Trophoblast cell (in vitro differentiated cells and primary cell): Measurements from ENCODE around the gene OR10H3.

ENCODE experiments used
- DNase-seq, 2 donors: peaks; one replicate each; pipeline ENCODE4 v3.0.0-alpha.2; 2016
- H2AFZ ChIP-seq: 2 replicates; pipeline ENCODE4 v1.6.1; 2013; ENCODE audit warnings: low read length, moderate library complexity, mild to moderate bottlenecking; ENCODE audit not compliant: insufficient read depth, poor library complexity
- H2AK5ac ChIP-seq: 2 replicates; pipeline ENCODE4 v1.6.1; 2013; ENCODE audit warnings: mild to moderate bottlenecking, low read length
- H2BK120ac ChIP-seq: 2 replicates; pipeline ENCODE4 v1.6.1; 2013; ENCODE audit warnings: low read length, mild to moderate bottlenecking, moderate library complexity; ENCODE audit not compliant: insufficient read depth, poor library complexity
- H2BK12ac ChIP-seq: 2 replicates; pipeline ENCODE4 v1.6.1; 2013; ENCODE audit warnings: mild to moderate bottlenecking, low read length, moderate library complexity
- H2BK5ac ChIP-seq: 2 replicates; pipeline ENCODE4 v1.6.1; 2013; ENCODE audit warnings: low read length, low read depth, moderate library complexity, mild to moderate bottlenecking; ENCODE audit not compliant: poor library complexity
- H3K14ac ChIP-seq: 2 replicates; pipeline ENCODE4 v1.6.1; 2013; ENCODE audit warnings: mild to moderate bottlenecking, low read length
- H3K18ac ChIP-seq: 2 replicates; pipeline ENCODE4 v1.6.1; 2013; ENCODE audit warnings: mild to moderate bottlenecking, low read length
- H3K23ac ChIP-seq: 2 replicates; pipeline ENCODE4 v1.6.1; 2013; ENCODE audit warnings: low read length
- H3K27ac ChIP-seq: 2 replicates; pipeline ENCODE4 v1.5.1; 2013; ENCODE audit warnings: low read depth, mild to moderate bottlenecking, inconsistent platforms, low read length, moderate library complexity
- H3K27me3 ChIP-seq: 2 replicates; pipeline ENCODE4 v1.6.1; 2013; ENCODE audit warnings: inconsistent platforms, mild to moderate bottlenecking, low read length, moderate library complexity; ENCODE audit not compliant: insufficient read depth
- H3K36me3 ChIP-seq, 2 experiments: 1 replicate in 1 of 2; 2 replicates in 1 of 2; pipeline ENCODE4 v1.6.1; 2013; ENCODE audit warnings: low read length in 2 of 2, mild to moderate bottlenecking in 2 of 2, moderate library complexity in 1 of 2; ENCODE audit not compliant: insufficient read depth in 2 of 2, control insufficient read depth in 1 of 2
- H3K4ac ChIP-seq: 2 replicates; pipeline ENCODE4 v1.6.1; 2013; ENCODE audit warnings: low read depth, mild to moderate bottlenecking, low read length, moderate library complexity
- H3K4me1 ChIP-seq, 2 experiments: 1 replicate in 1 of 2; 2 replicates in 1 of 2; pipeline ENCODE4 v1.6.1; 2013; ENCODE audit warnings: low read length in 2 of 2, mild to moderate bottlenecking in 2 of 2, moderate library complexity in 1 of 2; ENCODE audit not compliant: insufficient read depth in 2 of 2, control insufficient read depth in 1 of 2
- H3K4me2 ChIP-seq: 2 replicates; pipeline ENCODE4 v1.6.1; 2013; ENCODE audit warnings: inconsistent platforms, mild to moderate bottlenecking, low read length, moderate library complexity
- H3K4me3 ChIP-seq: 2 replicates; pipeline ENCODE4 v1.5.1; 2013; ENCODE audit warnings: mild to moderate bottlenecking, low read depth, low read length, inconsistent platforms
- H3K79me1 ChIP-seq: one replicate; pipeline ENCODE4 v1.6.1; 2013; ENCODE audit warnings: low read length
- H3K79me2 ChIP-seq: 2 replicates; pipeline ENCODE4 v1.6.1; 2013; ENCODE audit warnings: low read length, mild to moderate bottlenecking; ENCODE audit not compliant: control insufficient read depth, insufficient read depth, poor library complexity
- H3K9ac ChIP-seq: 2 replicates; pipeline ENCODE4 v1.6.1; 2013; ENCODE audit warnings: mild to moderate bottlenecking, low read length
- H3K9me3 ChIP-seq: 2 replicates; pipeline ENCODE4 v1.6.1; 2013; ENCODE audit warnings: low read depth, mild to moderate bottlenecking, control low read depth, inconsistent platforms, low read length; ENCODE audit not compliant: insufficient read depth
- H4K12ac ChIP-seq: 2 replicates; pipeline ENCODE4 v1.6.1; 2013; ENCODE audit warnings: low read depth, mild to moderate bottlenecking, low read length, moderate library complexity
- H4K8ac ChIP-seq: 2 replicates; pipeline ENCODE4 v1.6.1; 2013; ENCODE audit warnings: low read depth, mild to moderate bottlenecking, low read length, moderate library complexity
- H4K91ac ChIP-seq: one replicate; pipeline ENCODE4 v1.6.1; 2013; ENCODE audit warnings: low read depth, mild to moderate bottlenecking, low read length, moderate library complexity
- WGBS: extraction: QIAGEN DNeasy Blood & Tissue Kit; methylation state at CpG from one replicate; pipeline ENCODE4 v1.1.7; 2013; ENCODE audit warnings: missing lambda C conversion rate; ENCODE audit not compliant: insufficient read length, insufficient coverage; ENCODE audit errors: extremely low coverage; 5-methylcytosine and 5-hydroxymethylcytosine counted together

The OR10H3 gene

GRCh38 chr19:15788594-15789270 lies 50.9 kb downstream of the OR10H3 start:
- no peaks in the 10 kb centered on the region for H3K79me2 ChIP-seq

GRCh38 chr19:15790096-15790495 lies 52.3 kb downstream of the OR10H3 start:
- no peak overlapping the region for H3K4me2 ChIP-seq
- no peak overlapping the region for H2AK5ac ChIP-seq
- no peak overlapping the region for H4K8ac ChIP-seq
- H2BK12ac ChIP-seq: no peak overlapping the region
- no peak overlapping the region for H3K14ac ChIP-seq
- WGBS: no CpG with 5 or more reads among the region's 6 CpGs
- no peak overlapping the region for H3K4me3 ChIP-seq
- no peak overlapping the region for H4K91ac ChIP-seq
- H3K36me3 ChIP-seq: no peaks in the 10 kb centered on the region
- no peaks in the 10 kb centered on the region for H3K79me1 ChIP-seq
- DNase-seq: no peak
- H2AFZ ChIP-seq: no peak overlapping the region
- no peaks in the 10 kb centered on the region for H3K27me3 ChIP-seq
- H3K18ac ChIP-seq: no peak overlapping the region
- H3K79me2 ChIP-seq: no peaks in the 10 kb centered on the region
- no peak overlapping the region for H2BK5ac ChIP-seq
- peaks cover 41% of the 10 kb centered on the region for H3K9me3 ChIP-seq
- no peak overlapping the region for H3K23ac ChIP-seq
- no peak overlapping the region for H3K27ac ChIP-seq
- H3K4ac ChIP-seq: no peak overlapping the region
- H3K9ac ChIP-seq: no peak overlapping the region
- H4K12ac ChIP-seq: no peak overlapping the region
- H2BK120ac ChIP-seq: no peak overlapping the region
- H3K4me1 ChIP-seq: no peaks in the 10 kb centered on the region

More at GRCh38 chr19:15788594-15789270, 50.9 kb downstream of the OR10H3 start:
- no peak overlapping the region for H2BK120ac ChIP-seq
- H3K4me3 ChIP-seq: no peak overlapping the region
- H4K8ac ChIP-seq: no peak overlapping the region
- no peaks in the 10 kb centered on the region for H3K79me1 ChIP-seq
- no peak overlapping the region for H2AFZ ChIP-seq
- H3K23ac ChIP-seq: no peak overlapping the region
- H3K4me2 ChIP-seq: no peak overlapping the region
- no peak overlapping the region for H3K18ac ChIP-seq
- no peak overlapping the region for H3K14ac ChIP-seq
- no peak overlapping the region for H3K4ac ChIP-seq
- no peaks in the 10 kb centered on the region for H3K4me1 ChIP-seq
- H4K12ac ChIP-seq: no peak overlapping the region
- no peaks in the 10 kb centered on the region for H3K36me3 ChIP-seq
- no peak overlapping the region for H3K27ac ChIP-seq
- no peak for DNase-seq
- H2BK5ac ChIP-seq: no peak overlapping the region
- peaks cover 34% of the 10 kb centered on the region for H3K9me3 ChIP-seq
- no peaks in the 10 kb centered on the region for H3K27me3 ChIP-seq
- H2AK5ac ChIP-seq: no peak overlapping the region
- WGBS: no CpG with 5 or more reads among the region's 4 CpGs
- H2BK12ac ChIP-seq: no peak overlapping the region
- H3K9ac ChIP-seq: no peak overlapping the region
- no peak overlapping the region for H4K91ac ChIP-seq
